ENCODE results near the gene PCDHGC5. TPM values are rescaled to one million over a fixed set of nuclear protein-coding genes. Genes with fewer than 3 reads are reported as not detected.

The PCDHGC5 gene
- total RNA-seq, 2 experiments from 2014 or later: 4.4 to 5.0 TPM

- Histone ChIP-seq H3K36me3 (ENCODE audit: insufficient read depth, low read length) (peaks cover 99% of the 10 kb centered on the region), H3K79me2 (ENCODE audit: insufficient read depth, low read depth, low read length) (peaks cover 10% of the 10 kb centered on the region; the same call in 1 of the 2 replicates), H3K4me1 (ENCODE audit: insufficient read depth, low read length, poor library complexity, severe bottlenecking) (peaks cover 75% of the 10 kb centered on the region), H3K9me2 (ENCODE audit: insufficient read depth, low read length) (no peaks in the 10 kb centered on the region), H4K20me1 (ENCODE audit: insufficient read depth, low read length) (no peaks in the 10 kb centered on the region), H3K4me2 (ENCODE audit: low read length) (no peak overlapping the region), H2AFZ (ENCODE audit: low read length) (no peak overlapping the region), H3K27ac (ENCODE audit: low read depth, low read length, poor library complexity, severe bottlenecking) (no peak overlapping the region), H3K4me3 (ENCODE audit: low read depth, low read length, poor library complexity, severe bottlenecking) (no peak overlapping the region), H3K9me3 (ENCODE audit: low read length) (no peaks in the 10 kb centered on the region)
- DNase-seq (ENCODE audit: low spot score): no peak
- POLR2A ChIA-PET: interaction anchor here (0.6 to 17.7 kb wide), 8 partner anchors 6 to 103 kb away, joined by 3 to 328 read pairs (median 4); partner anchors contain the start of gene PCDHGC3
- intact Hi-C loops (cut with micrococcal nuclease; ENCODE audit: unreplicated experiment): loop anchor here (10.0 kb wide), 1 partner anchor 95 kb away; the partner anchor contains the start of gene DIAPH1
- no peak for TF ChIP-seq EZH2phosphoT487 (IDR thresholded peaks at IDR 0.05; ENCODE audit: borderline replicate concordance, low read depth, low read length)
- TF ChIP-seq CTCF (conservative IDR thresholded peaks at IDR 0.05; ENCODE audit: low read length): no peak
- BruUV-seq (replicated peaks): no TSS peak
- CTCF ChIA-PET (ENCODE audit: unreplicated experiment): no interaction called here
These were observed 31.0 kb downstream of the PCDHGC5 start for GRCh38 chr5:141519605-141520565.

GRCh38 chr5:141521244-141521781, 32.4 kb downstream of the PCDHGC5 start:
- POLR2A ChIA-PET: interaction anchor here (0.6 to 13.7 kb wide), 4 partner anchors 9 to 110 kb away, joined by 3 to 328 read pairs (median 14); partner anchors contain the start of gene PCDHGC3
- intact Hi-C loops (cut with micrococcal nuclease; ENCODE audit: unreplicated experiment): no loop called here

More at GRCh38 chr5:141521244-141521781, 32.4 kb downstream of the PCDHGC5 start:
- Histone ChIP-seq H3K4me1 (ENCODE audit: insufficient read depth, low read length, poor library complexity, severe bottlenecking) (peaks cover 75% of the 10 kb centered on the region), H3K9me3 (ENCODE audit: low read length) (no peaks in the 10 kb centered on the region), H2AFZ (ENCODE audit: low read length) (no peak overlapping the region), H3K9me2 (ENCODE audit: insufficient read depth, low read length) (no peaks in the 10 kb centered on the region), H3K36me3 (ENCODE audit: insufficient read depth, low read length) (peaks cover 96% of the 10 kb centered on the region), H3K4me2 (ENCODE audit: low read length) (no peak overlapping the region), H4K20me1 (ENCODE audit: insufficient read depth, low read length) (no peaks in the 10 kb centered on the region), H3K79me2 (ENCODE audit: insufficient read depth, low read depth, low read length) (peaks cover 10% of the 10 kb centered on the region; the same call in 1 of the 2 replicates), H3K4me3 (ENCODE audit: low read depth, low read length, poor library complexity, severe bottlenecking) (no peak overlapping the region), H3K27ac (ENCODE audit: low read depth, low read length, poor library complexity, severe bottlenecking) (no peak overlapping the region)
- no peak for TF ChIP-seq EZH2phosphoT487 (IDR thresholded peaks at IDR 0.05; ENCODE audit: borderline replicate concordance, low read depth, low read length)
- TF ChIP-seq CTCF (conservative IDR thresholded peaks at IDR 0.05; ENCODE audit: low read length): no peak
- CTCF ChIA-PET (ENCODE audit: unreplicated experiment): interaction anchor here (1.2 to 11.2 kb wide), 3 partner anchors 10 to 46 kb away, joined by 3 to 138 read pairs (median 6); no protein-coding TSS in a partner anchor
- no TSS peak for BruUV-seq (replicated peaks)
- no peak for DNase-seq (ENCODE audit: low spot score)

Measured in OCI-LY7 (cell line).